HepG2 (cell line): Measurements from ENCODE around the gene CLMP. TPM values are rescaled to one million over a fixed set of nuclear protein-coding genes. Genes with fewer than 3 reads are reported as not detected.
A peak's percentile ranks its signal among the peaks of the same experiment; 100 is the strongest.

Experiments
- ATAC-seq: fragments of 200-7000 bp; cut with Tn5 transposase; 3 replicates; pipeline ENCODE4 v1.9.1; 2020; ENCODE audit warnings: mild to moderate bottlenecking, moderate library complexity
- BruUV-seq: library from RNA; stranded (reverse); fragments of 400-500 nt; replicated peaks from 2 replicates; lab custom pipeline; 2021; lab: Mats Ljungman, UMichigan
- CTCF ChIA-PET: fragments of 300-600 bp; formaldehyde crosslinking; extraction: SDS; loops from one replicate; lab custom pipeline; 2021; ENCODE audit warnings: low total read pairs, inconsistent platforms, low intra/inter-chr PET ratio; lab: Yijun Ruan, JAX
- POLR2A ChIA-PET: fragments of 350-600 bp; sonication (Branson Sonifier 250); formaldehyde crosslinking; loops from one replicate; lab custom pipeline; 2020; ENCODE audit warnings: antibody characterized with exemption, inconsistent platforms; lab: Yijun Ruan, JAX
- DNase-seq: peaks from one replicate; pipeline ENCODE4 v3.0.0-alpha.2; 2015; ENCODE audit warnings: low spot score
- FAIRE-seq: peaks from 3 replicates; lab custom pipeline; 2011; peaks lifted over from hg19 to GRCh38; lab: Jason Lieb, UNC
- H2AFZ ChIP-seq: one replicate; pipeline ENCODE4 v1.6.1; 2011; ENCODE audit warnings: low read length, inconsistent platforms
- H3K27ac ChIP-seq: fragments of 300-600 bp; 3 replicates; pipeline ENCODE4 v1.8.0; 2011; ENCODE audit warnings: mixed run types, mild to moderate bottlenecking, mixed read lengths, low read length, inconsistent platforms; ENCODE audit not compliant: insufficient read depth; ENCODE audit errors: extremely low read length
- H3K27me3 ChIP-seq, 2 experiments: fragments of 200-600 bp in 1 of 2; 2 replicates in 1 of 2; 3 replicates in 1 of 2; pipeline versions ENCODE4 v1.6.0 to v1.8.0; 2011; ENCODE audit warnings: low read length in 2 of 2, mild to moderate bottlenecking in 2 of 2, moderate library complexity in 2 of 2, inconsistent platforms in 1 of 2; ENCODE audit not compliant: insufficient read depth in 2 of 2, control insufficient read depth in 1 of 2
- H3K36me3 ChIP-seq, 2 experiments: fragments of 200-600 bp in 1 of 2; replicated peaks in 1 of 2; 2 replicates in 1 of 2; 3 replicates in 1 of 2; pipeline versions ENCODE4 v1.5.1 to v1.8.0; 2011; ENCODE audit warnings: low read length in 2 of 2, inconsistent platforms in 1 of 2; ENCODE audit not compliant: insufficient read depth in 2 of 2, control insufficient read depth in 1 of 2
- H3K4me1 ChIP-seq: 2 replicates; pipeline ENCODE4 v1.5.1; 2012; ENCODE audit warnings: low read length, inconsistent platforms; ENCODE audit not compliant: insufficient read depth
- H3K4me2 ChIP-seq: 2 replicates; pipeline ENCODE4 v1.6.0; 2011; ENCODE audit warnings: low read depth, low read length, inconsistent platforms
- H3K4me3 ChIP-seq, 3 experiments: fragments of 200-600 bp in 1 of 3; sonication (generic), shearing (Covaris generic) in 1 of 3; replicated peaks in 1 of 3; 2 replicates each; pipeline ENCODE4 v1.5.1; 2011 to 2016; ENCODE audit warnings: low read length in 3 of 3, inconsistent platforms in 2 of 3, low read depth in 2 of 3, mild to moderate bottlenecking in 2 of 3, control low read depth in 1 of 3, mixed read lengths in 1 of 3; ENCODE audit not compliant: insufficient read depth in 1 of 3
- H3K79me2 ChIP-seq: one replicate; pipeline ENCODE4 v1.6.1; 2011; ENCODE audit warnings: low read length, inconsistent platforms; ENCODE audit not compliant: insufficient read depth
- H3K9ac ChIP-seq: 2 replicates; pipeline ENCODE4 v1.6.0; 2011; ENCODE audit warnings: mild to moderate bottlenecking, low read depth, low read length, inconsistent platforms; ENCODE audit not compliant: insufficient read depth
- H3K9me3 ChIP-seq: 2 replicates; pipeline ENCODE4 v1.5.1; 2012; ENCODE audit warnings: mild to moderate bottlenecking, low read length
- H4K20me1 ChIP-seq: 2 replicates; pipeline ENCODE4 v1.6.0; 2011; ENCODE audit warnings: inconsistent platforms, mild to moderate bottlenecking, low read length, moderate library complexity; ENCODE audit not compliant: insufficient read depth
- BORCS8-MEF2B ChIP-seq: sonication (generic); formaldehyde crosslinking; IDR thresholded peaks from 2 replicates; pipeline ENCODE4 v1.8.0; 2022; ENCODE audit warnings: mild to moderate bottlenecking, missing genetic modification reagents
- CTCF ChIP-seq: sonication (generic); formaldehyde crosslinking; IDR thresholded peaks from 2 replicates; pipeline ENCODE4 v1.5.0; 2020; ENCODE audit warnings: mild to moderate bottlenecking, missing genetic modification reagents, moderate library complexity
- LCORL ChIP-seq, 2 experiments: fragments of 450-650 bp in 1 of 2; sonication (generic) in 1 of 2; formaldehyde crosslinking in 1 of 2; IDR thresholded peaks; 2 replicates each; pipeline versions ENCODE4 v1.5.0 to v1.6.1; 2017 to 2020; ENCODE audit warnings: antibody characterized with exemption in 1 of 2, missing genetic modification reagents in 1 of 2
- NFIB ChIP-seq: sonication (generic); formaldehyde crosslinking; IDR thresholded peaks from 2 replicates; pipeline ENCODE4 v1.9.0; 2021; ENCODE audit warnings: missing genetic modification reagents, mild to moderate bottlenecking, borderline replicate concordance
- NFIC ChIP-seq: IDR thresholded peaks from 2 replicates; pipeline ENCODE4 v1.6.1; 2012; ENCODE audit warnings: mild to moderate bottlenecking, low read length, inconsistent platforms
- PHF21A ChIP-seq: sonication (generic); formaldehyde crosslinking; IDR thresholded peaks from 2 replicates; pipeline ENCODE4 v1.5.0; 2020; ENCODE audit warnings: mild to moderate bottlenecking, missing genetic modification reagents
- RNF219 ChIP-seq: sonication (generic); formaldehyde crosslinking; IDR thresholded peaks from 2 replicates; pipeline ENCODE4 v1.5.0; 2020; ENCODE audit warnings: mild to moderate bottlenecking, missing genetic modification reagents
- TBP ChIP-seq: sonication (generic); formaldehyde crosslinking; IDR thresholded peaks from 2 replicates; pipeline ENCODE4 v1.5.0; 2020; ENCODE audit warnings: missing genetic modification reagents
- ZBTB3 ChIP-seq: sonication (generic); formaldehyde crosslinking; IDR thresholded peaks from 2 replicates; pipeline ENCODE4 v1.4.0; 2020; ENCODE audit warnings: low read depth, mild to moderate bottlenecking, moderate library complexity, missing genetic modification reagents, borderline replicate concordance
- ZNF362 ChIP-seq: sonication (generic); formaldehyde crosslinking; IDR thresholded peaks from 2 replicates; pipeline ENCODE4 v1.4.0; 2020; ENCODE audit warnings: missing genetic modification reagents, mild to moderate bottlenecking, borderline replicate concordance
- WGBS: methylation state at CpG from one replicate; pipeline ENCODE4 v1.1.6; 2017; ENCODE audit warnings: low lambda C conversion rate; 5-methylcytosine and 5-hydroxymethylcytosine counted together
- in situ Hi-C: cut with HindIII; loops from 2 replicates; pipeline ENCODE4 v1.10.0; 2017; ENCODE audit warnings: low pct_unique_long_range_greater_than_20kb; ENCODE audit not compliant: extremely low pct_ligation_motif_present
- intact Hi-C: fragments of 100-400 bp; cut with micrococcal nuclease; formaldehyde crosslinking; loops from one replicate; pipeline ENCODE4 v1.10.0; 2022; ENCODE audit not compliant: unreplicated experiment
- polyA plus RNA-seq, 8 experiments: library from polyadenylated mRNA; depleted of rRNA in 3 of 8; stranded (reverse) in 7 of 8; unstranded in 1 of 8; fragments of >200 nt; fragmentation: Illumina TruSeq in 4 of 8; extraction: Trizol in 4 of 8; gene quantifications; 2 replicates each; pipeline versions ENCODE4 v1.2.1 to v1.2.3, GENCODE V29; 2011 to 2016; ENCODE audit warnings: low read depth in 4 of 8, missing spikeins in 1 of 8, mixed read lengths in 1 of 8; ENCODE audit not compliant: insufficient read depth in 1 of 8
- total RNA-seq, 5 experiments: library from RNA; depleted of rRNA; stranded (reverse); fragments of >200 nt; fragmentation: Illumina TruSeq; extraction: Trizol; gene quantifications; 2 replicates each; pipeline ENCODE4 v1.2.3, GENCODE V29; 2016; ENCODE audit warnings: low read depth in 1 of 5

Gene CLMP
- total and polyA plus RNA-seq, 2 of the 13 experiments (the other 11 are each of a cell fraction or from before 2014, with no cell fraction given): not detected

- BruUV-seq: no TSS peak
- Histone ChIP-seq H3K79me2 (no peaks in the 10 kb centered on the region), H3K4me2 (no peak overlapping the region), H3K4me1 (peaks cover 11% of the 10 kb centered on the region), H3K27ac (no peak overlapping the region), H3K27me3 (no peaks in the 10 kb centered on the region), H3K9ac (no peak overlapping the region), H3K4me3 (no peak overlapping the region), H3K36me3 (no peaks in the 10 kb centered on the region), H3K9me3 (no peaks in the 10 kb centered on the region), H2AFZ (no peak overlapping the region), H4K20me1 (no peaks in the 10 kb centered on the region)
- intact Hi-C loops: no loop called here
- peak; percentile 30; the same call in 2 of the 3 replicates for ATAC-seq
- FAIRE-seq: no peak
- DNase-seq: peak; percentile 9
- WGBS: 53% methylated on average over 11 of the region's 12 CpGs
- 0 out of 2 replicates have a peak, but pooled peaks have one; percentile 59 for TF ChIP-seq NFIB (CRISPR knock-in tag)
- TF ChIP-seq ZNF362 (CRISPR knock-in tag): no peak
- peak; percentile 96 for TF ChIP-seq LCORL (IDR thresholded peaks at IDR 0.05)
- TF ChIP-seq LCORL (CRISPR knock-in tag; IDR thresholded peaks at IDR 0.05): no peak
- peak; percentile 41; the same call in 1 of the 2 replicates for TF ChIP-seq CTCF (CRISPR knock-in tag)
- TF ChIP-seq NFIC: peak; percentile 44; the same call in 1 of the 2 replicates
- TF ChIP-seq RNF219 (CRISPR knock-in tag): no peak
- no peak for TF ChIP-seq BORCS8-MEF2B (CRISPR knock-in tag)
- TF ChIP-seq PHF21A: no peak
- no peak for TF ChIP-seq ZBTB3 (CRISPR knock-in tag)
- TF ChIP-seq TBP (CRISPR knock-in tag): no peak
- ChIA-PET CTCF (no interaction called here), POLR2A (no interaction called here)
- in situ Hi-C loops: no loop called here
Observed at GRCh38 chr11:123235117-123235655, 40.1 kb upstream of the CLMP start.
